Occipital lobe (tissue), 2 donors: ENCODE measurements around the gene CAMK2G. TPM values are rescaled to one million over a fixed set of nuclear protein-coding genes. Genes with fewer than 3 reads are reported as not detected.
"Not testable (repeated sequence)": the region's sequence is repeated elsewhere in the genome, so short reads cannot be mapped to it uniquely, and the experiment has no call there.

Experiments used
- DNase-seq: peaks from one replicate; lab custom pipeline; 2025; lab: John Stamatoyannopoulos, UW
- total RNA-seq: library from RNA; depleted of rRNA; stranded (reverse); fragments of >200 nt; gene quantifications from one replicate; pipeline ENCODE4 v1.2.3, GENCODE V29; 2014

CAMK2G gene
- total RNA-seq, 1 donor from 2014 or later: 64.1 TPM

GRCh38 chr10:73905256-73906020, 31.1 kb upstream of the CAMK2G start:
- DNase-seq: no peak

GRCh38 chr10:73902351-73902750, 28.0 kb upstream of the CAMK2G start:
- no peak for DNase-seq

- DNase-seq: no peak
Measured at GRCh38 chr10:73901261-73901660, 26.9 kb upstream of the CAMK2G start.

- DNase-seq: no peak
Measured at GRCh38 chr10:73900064-73900463, 25.7 kb upstream of the CAMK2G start.

GRCh38 chr10:73899423-73899822, 25.1 kb upstream of the CAMK2G start:
- DNase-seq: no peak

- no peak for DNase-seq
Measured at GRCh38 chr10:73898730-73899410, 24.5 kb upstream of the CAMK2G start.

- DNase-seq: no peak
Measured at GRCh38 chr10:73897693-73898092, 23.3 kb upstream of the CAMK2G start.

- DNase-seq: not testable (repeated sequence)
Measured at GRCh38 chr10:73895381-73895780, 21.0 kb upstream of the CAMK2G start.

- no peak for DNase-seq
Measured at GRCh38 chr10:73894245-73894971, 20.1 kb upstream of the CAMK2G start.

- no peak for DNase-seq
Measured at GRCh38 chr10:73893426-73893825, 19.1 kb upstream of the CAMK2G start.

GRCh38 chr10:73892310-73893030, 18.1 kb upstream of the CAMK2G start:
- no peak for DNase-seq

- DNase-seq: no peak
Measured at GRCh38 chr10:73891540-73891939, 17.2 kb upstream of the CAMK2G start.

- not testable (repeated sequence) for DNase-seq
Measured at GRCh38 chr10:73890830-73891229, 16.5 kb upstream of the CAMK2G start.

- no peak for DNase-seq
Measured at GRCh38 chr10:73890261-73890660, 15.9 kb upstream of the CAMK2G start.

GRCh38 chr10:73889416-73889815, 15.1 kb upstream of the CAMK2G start:
- not testable (repeated sequence) for DNase-seq

- peak; percentile 17 for DNase-seq
Measured at GRCh38 chr10:73889014-73889413, 14.7 kb upstream of the CAMK2G start.

GRCh38 chr10:73888514-73888913, 14.2 kb upstream of the CAMK2G start:
- DNase-seq: no peak

- DNase-seq: peak; percentile 67
Measured at GRCh38 chr10:73887294-73888039, 13.1 kb upstream of the CAMK2G start.

GRCh38 chr10:73886661-73887293, 12.4 kb upstream of the CAMK2G start:
- DNase-seq: no peak

- DNase-seq: peak; percentile 59
Measured at GRCh38 chr10:73886085-73886529, 11.8 kb upstream of the CAMK2G start.
